ENCODE measurements around the gene DCTN4.
A peak's percentile ranks its signal among the peaks of the same experiment; 100 is the strongest.
"Not testable (repeated sequence)": the region's sequence is repeated elsewhere in the genome, so short reads cannot be mapped to it uniquely, and the experiment has no call there.

The DCTN4 gene

GRCh38 chr5:150778088-150778516, 19.3 kb upstream of the DCTN4 start:
- no peak for DNase-seq

DNA sequence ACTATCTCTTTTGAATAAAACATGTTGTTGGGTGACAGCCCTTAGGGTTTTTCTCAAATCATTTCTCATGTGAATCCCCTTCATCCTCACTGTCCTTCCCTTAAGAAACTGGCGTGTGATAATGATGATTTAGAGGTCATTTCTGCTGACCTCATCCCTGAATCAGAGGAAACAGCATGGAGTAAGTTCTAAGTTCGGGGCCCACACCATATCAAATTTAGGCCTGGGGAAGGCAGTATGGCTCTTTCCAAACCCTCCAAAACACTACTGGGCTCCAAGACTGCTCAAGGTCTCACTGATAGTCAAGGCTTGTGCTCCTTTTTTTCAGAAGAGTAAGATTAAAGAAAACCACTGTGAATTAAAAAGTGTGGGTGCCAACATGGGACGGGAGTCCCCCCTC, 18.9 kb upstream of the DCTN4 start:
- no peak for DNase-seq

GRCh38 chr5:150774145-150774544, 15.3 kb upstream of the DCTN4 start:
- no peak for DNase-seq

GRCh38 chr5:150771034-150771795, 12.4 kb upstream of the DCTN4 start:
- DNase-seq: no peak

- no peak for DNase-seq
Observed at GRCh38 chr5:150766251-150766650, 7.4 kb upstream of the DCTN4 start.

- no peak for DNase-seq
Observed at GRCh38 chr5:150765799-150766169, 7.0 kb upstream of the DCTN4 start.

DNA sequence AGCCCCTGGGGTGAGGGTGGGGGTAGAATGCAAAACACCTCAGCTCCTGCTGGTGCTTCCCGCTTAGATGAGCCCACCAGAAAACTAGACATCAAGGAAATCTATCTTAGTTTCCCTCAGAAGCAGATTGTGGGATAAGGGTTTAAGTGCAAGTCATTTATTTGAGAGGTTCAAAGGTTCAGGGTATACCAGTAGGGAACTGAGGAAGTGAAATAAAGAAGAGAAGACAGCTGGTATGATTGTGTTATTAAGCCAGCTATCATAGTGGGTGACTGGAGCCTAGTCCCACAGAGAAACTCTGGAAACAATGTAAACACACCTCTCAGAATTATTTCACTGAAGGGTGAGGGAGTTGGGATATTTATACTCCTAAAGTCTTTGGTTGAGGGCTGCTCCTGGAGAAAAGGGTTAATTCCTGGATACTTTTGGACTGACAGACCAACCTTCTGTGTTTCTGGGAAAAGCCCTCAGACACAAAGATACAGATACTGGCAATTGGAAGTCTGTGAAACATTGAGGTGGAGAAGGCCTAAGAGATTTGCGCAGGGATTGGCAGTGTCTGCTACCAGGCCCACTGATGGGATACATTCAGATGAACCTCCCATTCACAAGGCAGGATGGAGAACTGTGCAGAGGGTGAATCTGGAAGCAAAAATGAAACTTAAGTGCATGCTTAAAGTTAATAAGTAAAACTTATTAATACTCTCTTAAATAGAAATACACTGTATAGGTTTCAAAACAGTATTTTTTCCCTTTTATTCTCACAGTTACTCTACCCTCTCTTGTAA, 6.4 kb upstream of the DCTN4 start:
- DNase-seq: no peak

- DNase-seq: no peak
Observed at GRCh38 chr5:150764530-150764929, 5.7 kb upstream of the DCTN4 start.

- DNase-seq: peak; percentile 66
Observed at GRCh38 chr5:150763023-150763769, 4.4 kb upstream of the DCTN4 start.

DNA sequence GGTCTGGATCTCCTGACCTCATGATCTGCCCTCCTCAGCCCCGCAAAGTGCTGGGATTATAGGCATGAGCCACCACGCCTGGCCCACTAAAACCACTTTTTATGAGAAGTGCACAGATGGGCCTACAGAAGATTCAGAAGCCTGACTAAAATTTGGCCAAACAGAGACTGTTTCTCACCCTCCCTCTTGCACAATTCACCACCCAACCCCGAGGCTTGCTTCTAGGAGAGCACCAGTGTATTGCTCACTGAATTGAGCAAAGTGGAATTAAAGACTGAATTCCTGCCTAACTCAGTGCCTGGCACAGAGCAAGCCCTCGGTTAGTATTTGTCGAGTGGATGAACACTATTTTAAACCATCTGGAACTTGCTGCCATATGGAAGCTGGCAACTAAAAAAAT, 3.4 kb upstream of the DCTN4 start:
- DNase-seq: peak; percentile 47

- no peak for DNase-seq
Observed at GRCh38 chr5:150759334-150759583, 442 bp upstream of the DCTN4 start.

DNA sequence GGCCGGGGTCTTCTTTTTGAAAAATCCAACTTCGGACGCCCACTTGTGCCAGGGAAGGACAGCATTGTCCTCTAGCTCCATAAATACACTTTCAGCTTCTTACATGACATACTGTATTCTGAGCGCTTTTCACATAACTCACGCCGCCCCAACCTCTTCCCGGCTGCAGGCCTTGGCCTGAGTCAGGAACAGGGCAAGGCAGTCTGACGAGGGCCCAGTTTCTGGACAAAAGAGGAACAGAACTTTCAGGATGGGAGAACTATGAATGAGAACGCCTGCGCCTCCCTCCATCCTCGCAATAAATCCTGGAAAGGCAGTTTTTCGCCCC, 650 bp downstream of the DCTN4 start:
- DNase-seq: no peak

DNA sequence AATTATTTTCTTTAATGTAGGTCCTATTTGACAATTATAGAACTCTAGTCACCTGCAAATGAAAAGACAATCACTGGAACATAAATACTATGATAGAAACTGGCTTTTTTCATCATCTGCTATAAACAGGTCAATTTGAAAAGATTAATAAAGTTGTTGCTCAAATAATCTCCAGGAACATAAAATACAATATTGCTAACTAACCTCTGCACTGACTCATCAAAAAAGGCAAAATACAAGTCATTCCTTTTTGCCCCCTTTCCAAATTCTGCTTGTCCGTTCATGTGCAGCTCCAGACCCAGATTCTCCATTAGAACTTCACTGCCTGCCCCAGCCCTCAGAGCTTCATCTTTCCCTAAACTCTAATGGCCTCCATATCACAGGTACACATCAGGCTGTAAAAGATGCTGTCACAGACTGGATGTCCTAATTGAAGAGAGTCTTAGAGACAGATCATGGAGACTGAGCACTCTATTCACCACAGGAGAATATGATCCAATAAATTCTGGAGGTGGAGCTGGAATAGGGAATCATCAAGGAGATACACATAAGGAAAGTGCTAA, 1.6 kb downstream of the DCTN4 start:
- DNase-seq: no peak

GRCh38 chr5:150753863-150754262, 5.0 kb downstream of the DCTN4 start:
- DNase-seq: no peak

DNA sequence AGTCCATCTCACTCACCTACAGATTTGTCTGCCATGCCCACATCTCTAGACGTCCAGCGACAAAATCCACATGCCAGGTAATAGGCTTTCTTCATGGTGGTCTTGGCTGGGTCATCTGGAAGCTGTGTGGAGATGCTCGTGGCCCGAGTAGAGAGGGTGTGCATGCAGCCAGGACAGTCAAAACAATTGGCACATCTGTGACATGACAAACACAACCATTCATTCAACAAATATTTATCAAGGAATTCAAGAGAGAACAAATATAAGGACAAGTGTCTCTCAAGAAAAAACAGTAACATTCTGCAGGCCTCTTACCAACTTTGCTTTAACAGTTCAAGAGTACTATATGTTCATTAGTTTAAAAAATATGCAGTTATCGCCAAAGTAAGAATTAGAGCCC, 5.4 kb downstream of the DCTN4 start:
- no peak for DNase-seq

- DNase-seq: no peak
Observed at GRCh38 chr5:150751096-150751891, 7.5 kb downstream of the DCTN4 start.

GRCh38 chr5:150750469-150750868, 8.3 kb downstream of the DCTN4 start:
- no peak for DNase-seq

GRCh38 chr5:150743142-150743488, 15.7 kb downstream of the DCTN4 start:
- DNase-seq: not testable (repeated sequence)

DNA sequence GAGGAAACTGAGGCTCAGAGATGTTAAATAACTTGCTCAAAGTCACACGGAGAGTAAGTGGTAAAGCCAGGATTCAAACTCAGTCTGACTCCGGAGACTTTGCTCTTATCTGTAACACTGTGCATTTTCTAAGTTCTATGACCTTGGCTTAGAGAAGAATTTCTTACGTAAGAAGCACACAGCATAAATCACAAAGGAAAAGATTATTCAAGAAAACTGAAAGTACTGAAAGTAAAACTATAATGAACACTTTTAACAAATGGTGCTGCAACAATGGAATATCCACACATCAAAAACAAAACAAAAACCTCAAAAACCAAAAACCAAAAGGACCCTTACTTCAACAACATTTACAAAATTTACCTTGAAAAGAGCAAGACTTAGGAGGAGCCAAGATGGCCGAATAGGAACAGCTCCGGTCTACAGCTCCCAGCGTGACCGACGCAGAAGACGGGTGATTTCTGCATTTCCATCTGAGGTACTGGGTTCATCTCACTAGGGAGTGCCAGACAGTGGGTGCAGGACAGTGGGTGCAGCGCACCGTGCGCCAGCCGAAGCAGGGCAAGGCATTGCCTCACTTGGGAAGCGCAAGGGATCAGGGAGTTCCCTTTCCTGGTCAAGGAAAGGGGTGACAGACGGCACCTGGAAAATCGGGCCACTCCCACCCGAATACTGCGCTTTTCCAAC, 16.2 kb downstream of the DCTN4 start:
- not testable (repeated sequence) for DNase-seq

DNA sequence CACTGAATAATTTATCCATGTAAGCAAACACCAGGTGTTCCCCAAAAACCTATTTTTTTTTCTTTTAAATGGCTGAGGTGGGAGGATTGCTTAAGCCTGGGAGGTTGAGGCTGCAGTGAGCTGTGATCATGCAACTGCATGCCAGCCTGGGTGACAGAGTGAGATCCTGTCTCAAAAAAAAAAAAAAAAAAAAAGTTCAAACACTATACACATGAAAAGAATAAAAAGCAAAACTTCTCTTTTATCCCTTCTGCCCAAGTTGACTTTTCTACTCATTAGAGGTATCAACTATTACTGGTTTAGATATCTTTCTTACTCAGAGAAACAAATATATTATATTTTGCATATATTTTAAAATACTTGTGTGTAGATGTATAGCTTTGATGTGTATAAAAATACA, 17.8 kb downstream of the DCTN4 start:
- DNase-seq: no peak

- DNase-seq: no peak
Observed at GRCh38 chr5:150738862-150739261, 20.0 kb downstream of the DCTN4 start.

DNA sequence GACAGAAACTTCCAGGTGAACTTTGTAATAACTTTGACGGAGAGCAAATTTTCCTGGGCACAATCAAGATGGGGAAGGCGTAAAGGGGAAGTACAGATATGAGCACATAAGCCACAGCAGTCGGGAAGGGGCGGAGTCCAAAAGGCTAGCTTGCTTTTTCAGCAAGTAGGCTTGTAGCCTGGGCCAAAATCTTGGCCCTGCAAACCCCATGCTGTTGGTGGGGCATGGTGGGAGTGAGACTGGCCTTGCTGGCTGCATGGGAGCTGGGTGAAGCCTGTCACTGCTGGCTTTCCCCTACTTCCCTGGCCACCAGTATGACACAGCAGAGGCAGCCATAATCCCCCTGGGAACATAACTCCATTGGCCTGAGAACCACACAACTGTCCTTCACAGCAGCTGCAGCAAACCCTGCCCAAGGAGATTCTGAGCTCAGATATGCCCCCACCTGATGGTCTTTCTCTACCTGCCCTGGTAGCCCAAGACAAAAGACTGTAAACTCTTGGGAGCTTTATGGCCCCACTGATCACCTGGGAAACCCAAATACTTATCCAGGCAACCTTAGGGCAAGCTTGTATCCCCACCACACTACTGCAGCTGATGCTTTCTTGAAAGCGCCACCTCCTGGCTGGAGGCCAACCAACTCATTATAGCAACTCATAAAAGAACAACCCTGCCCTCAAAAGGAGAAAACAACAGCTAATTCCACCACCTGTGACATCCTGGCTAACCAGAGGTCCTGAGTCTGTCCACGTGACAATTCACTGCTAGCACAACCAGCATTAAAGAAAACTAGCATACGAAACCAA, 24.0 kb downstream of the DCTN4 start:
- DNase-seq: peak; percentile 44

All from CD4-positive, alpha-beta T cell treated with Interleukin-15 for 1 hour (primary cell).